ENCODE data around the gene RNF111.
A peak's percentile ranks its signal among the peaks of the same experiment; 100 is the strongest.

DNA sequence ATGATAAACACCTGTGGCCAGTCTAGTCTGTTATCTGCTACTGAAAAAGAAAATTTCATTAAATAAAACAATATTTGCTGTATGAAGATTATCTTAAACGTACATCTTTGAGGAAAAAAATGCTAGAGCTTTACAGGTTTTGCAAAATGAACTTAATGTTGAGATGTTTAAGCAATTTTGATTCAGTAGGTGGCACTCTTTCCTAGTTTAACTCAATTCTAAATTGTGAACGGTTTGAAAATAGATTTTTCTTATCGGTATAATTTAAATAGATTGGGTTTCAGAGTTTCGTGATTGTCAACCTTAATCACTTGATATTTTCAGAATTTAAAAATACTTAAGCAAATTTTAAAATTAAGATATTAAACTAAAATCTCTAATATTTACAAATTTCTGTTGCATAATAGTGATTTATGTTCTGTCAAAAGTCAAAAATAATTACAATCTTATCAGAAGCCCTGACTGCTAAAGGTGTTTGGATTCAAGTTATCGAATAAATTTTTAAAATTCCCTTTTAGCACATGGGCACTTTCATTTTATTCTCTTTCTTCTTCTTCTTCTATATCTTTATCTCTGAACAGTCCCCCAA is 7.0 kb upstream of the RNF111 start:
- TF ChIP-seq EZH2 (IDR thresholded peaks at IDR 0.05; ENCODE audit: borderline replicate concordance, insufficient read depth, low read length, poor library complexity, severe bottlenecking) (no peak), CTCF (IDR thresholded peaks at IDR 0.05; ENCODE audit: poor library complexity, severe bottlenecking) (peak; percentile 74), EP300 (conservative IDR thresholded peaks at IDR 0.05; ENCODE audit: poor library complexity, severe bottlenecking) (no peak), POLR2AphosphoS5 (IDR thresholded peaks at IDR 0.05) (no peak), TAF1 (IDR thresholded peaks at IDR 0.05; ENCODE audit: low read depth) (no peak), RAD21 (conservative IDR thresholded peaks at IDR 0.05) (peak; percentile 76), MXI1 (conservative IDR thresholded peaks at IDR 0.05; ENCODE audit: poor library complexity, severe bottlenecking) (no peak)
- TF ChIP-seq, protein P1, sequence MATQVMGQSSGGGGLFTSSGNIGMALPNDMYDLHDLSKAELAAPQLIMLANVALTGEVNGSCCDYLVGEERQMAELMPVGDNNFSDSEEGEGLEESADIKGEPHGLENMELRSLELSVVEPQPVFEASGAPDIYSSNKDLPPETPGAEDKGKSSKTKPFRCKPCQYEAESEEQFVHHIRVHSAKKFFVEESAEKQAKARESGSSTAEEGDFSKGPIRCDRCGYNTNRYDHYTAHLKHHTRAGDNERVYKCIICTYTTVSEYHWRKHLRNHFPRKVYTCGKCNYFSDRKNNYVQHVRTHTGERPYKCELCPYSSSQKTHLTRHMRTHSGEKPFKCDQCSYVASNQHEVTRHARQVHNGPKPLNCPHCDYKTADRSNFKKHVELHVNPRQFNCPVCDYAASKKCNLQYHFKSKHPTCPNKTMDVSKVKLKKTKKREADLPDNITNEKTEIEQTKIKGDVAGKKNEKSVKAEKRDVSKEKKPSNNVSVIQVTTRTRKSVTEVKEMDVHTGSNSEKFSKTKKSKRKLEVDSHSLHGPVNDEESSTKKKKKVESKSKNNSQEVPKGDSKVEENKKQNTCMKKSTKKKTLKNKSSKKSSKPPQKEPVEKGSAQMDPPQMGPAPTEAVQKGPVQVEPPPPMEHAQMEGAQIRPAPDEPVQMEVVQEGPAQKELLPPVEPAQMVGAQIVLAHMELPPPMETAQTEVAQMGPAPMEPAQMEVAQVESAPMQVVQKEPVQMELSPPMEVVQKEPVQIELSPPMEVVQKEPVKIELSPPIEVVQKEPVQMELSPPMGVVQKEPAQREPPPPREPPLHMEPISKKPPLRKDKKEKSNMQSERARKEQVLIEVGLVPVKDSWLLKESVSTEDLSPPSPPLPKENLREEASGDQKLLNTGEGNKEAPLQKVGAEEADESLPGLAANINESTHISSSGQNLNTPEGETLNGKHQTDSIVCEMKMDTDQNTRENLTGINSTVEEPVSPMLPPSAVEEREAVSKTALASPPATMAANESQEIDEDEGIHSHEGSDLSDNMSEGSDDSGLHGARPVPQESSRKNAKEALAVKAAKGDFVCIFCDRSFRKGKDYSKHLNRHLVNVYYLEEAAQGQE (IDR thresholded peaks at IDR 0.05; ENCODE audit: borderline replicate concordance) = no peak
